ENCODE results near the gene MIDN. TPM values are rescaled to one million over a fixed set of nuclear protein-coding genes. Genes with fewer than 3 reads are reported as not detected.
A peak's percentile ranks its signal among the peaks of the same experiment; 100 is the strongest.

Gene MIDN
- total and polyA plus RNA-seq, 7 experiments from 2014 or later, result 1.4 to 310 (median 26.6) TPM

- H3K27ac ChIP-seq (ENCODE audit: low read depth, low read length), result peak overlapping the region; percentile 99
- ATAC-seq (no peak), DNase-seq (no peak)
- Mint-ChIP-seq H3K4me1 (peaks cover 26 to 60% (median 52%) of the 10 kb centered on the region in 7 donors), H3K4me3 (peak overlapping the region; percentile 21 to 90 (median 52)), H3K27ac (peak overlapping the region; percentile 57 to 98 (median 93)), H3K9me3 (no peaks in the 10 kb centered on the region), H3K27me3 (no peaks in the 10 kb centered on the region), H3K36me3 (peaks cover 0 to 17% (median 4%) of the 10 kb centered on the region in 5 donors)
- peaks cover 19 to 46% (median 29%) of the 10 kb centered on the region in 3 experiments for H3K36me3 ChIP-seq (ENCODE audit: control insufficient read depth in 2 of 3, insufficient read depth in 3 of 3, low read length in 3 of 3)
- intact Hi-C loops (cut with micrococcal nuclease), result no loop called here
- H3K4me3 ChIP-seq (ENCODE audit: low read length), result no peak overlapping the region
- POLR2A ChIA-PET, result interaction anchor here (3.4 to 14.9 kb wide), 3 partner anchors 9 to 18 kb away, joined by 11 to 366 read pairs (median 229); partner anchors contain the start of genes ATP5F1D, CIRBP and FAM174C
- CTCF ChIA-PET, result interaction anchor here (1.7 to 3.5 kb wide), 2 partner anchors 9 to 14 kb away, joined by 5 to 16 read pairs; no protein-coding TSS in a partner anchor
- H3K9me3 ChIP-seq (ENCODE audit: control insufficient read depth in 2 of 3, low read length in 3 of 3), result no peaks in the 10 kb centered on the region
- peaks cover 61 to 71% of the 10 kb centered on the region in 2 donors for H3K4me1 ChIP-seq (ENCODE audit: control insufficient read depth in 2 of 2, insufficient read depth in 2 of 2, low read length in 2 of 2)
- H3K27me3 ChIP-seq (ENCODE audit: control insufficient read depth in 2 of 2, insufficient read depth in 2 of 2, low read length in 2 of 2), result no peaks in the 10 kb centered on the region
These were observed 9.2 kb downstream of the MIDN start for GRCh38 chr19:1257475-1258162.

DNA sequence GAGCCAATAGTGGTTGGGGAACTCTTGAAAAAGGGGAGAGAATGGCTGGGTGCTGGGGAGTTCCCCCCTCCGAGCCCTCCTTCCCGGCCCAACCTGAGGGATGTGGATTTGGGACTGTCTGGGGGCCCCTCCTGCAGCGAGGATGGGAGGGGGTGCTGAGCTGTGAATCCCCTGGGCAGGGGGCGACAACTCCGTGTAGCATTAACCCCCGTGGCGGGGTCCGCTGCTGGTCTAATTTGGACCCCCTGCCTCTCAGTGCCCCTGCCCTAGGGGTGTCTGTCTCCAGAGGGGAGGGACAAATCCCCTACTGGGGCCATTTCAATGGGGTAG is 9.7 kb downstream of the MIDN start:
- Mint-ChIP-seq H3K9me3 (no peaks in the 10 kb centered on the region), H3K4me1 (peaks cover 26 to 63% (median 56%) of the 10 kb centered on the region in 7 donors), H3K27ac (peak overlapping the region; percentile 62 to 98 (median 96)), H3K27me3 (no peaks in the 10 kb centered on the region), H3K4me3 (peak overlapping the region in 9 of 10 donors; percentile 44 to 90 (median 88)), H3K36me3 (peaks cover 0 to 17% (median 4%) of the 10 kb centered on the region in 5 donors)
- Histone ChIP-seq H3K9me3 (ENCODE audit: control insufficient read depth in 2 of 3, low read length in 3 of 3) (no peaks in the 10 kb centered on the region), H3K27me3 (ENCODE audit: control insufficient read depth in 2 of 2, insufficient read depth in 2 of 2, low read length in 2 of 2) (no peaks in the 10 kb centered on the region), H3K36me3 (ENCODE audit: control insufficient read depth in 2 of 3, insufficient read depth in 3 of 3, low read length in 3 of 3) (peaks cover 19 to 46% (median 29%) of the 10 kb centered on the region in 3 experiments), H3K4me3 (ENCODE audit: low read length) (no peak overlapping the region), H3K4me1 (ENCODE audit: control insufficient read depth in 2 of 2, insufficient read depth in 2 of 2, low read length in 2 of 2) (peaks cover 64 to 71% of the 10 kb centered on the region in 2 donors), H3K27ac (ENCODE audit: low read depth, low read length) (peak overlapping the region; percentile 99)
- no peak for DNase-seq
- no peak for ATAC-seq
- ChIA-PET POLR2A (interaction anchor here (2.4 to 14.9 kb wide), 3 partner anchors 9 to 17 kb away, joined by 13 to 366 read pairs (median 229); partner anchors contain the start of genes ATP5F1D, CIRBP and FAM174C), CTCF (interaction anchor here (1.7 to 3.5 kb wide), 3 partner anchors 9 to 14 kb away, joined by 5 to 16 read pairs (median 8); partner anchors contain the start of gene CIRBP)
- intact Hi-C loops (cut with micrococcal nuclease), result no loop called here

- peaks cover 0 to 14% (median 4%) of the 10 kb centered on the region in 5 donors for H3K36me3 Mint-ChIP-seq
- Histone ChIP-seq H3K9me3 (ENCODE audit: control insufficient read depth in 2 of 3, low read length in 3 of 3) (no peaks in the 10 kb centered on the region), H3K27me3 (ENCODE audit: control insufficient read depth in 2 of 2, insufficient read depth in 2 of 2, low read length in 2 of 2) (no peaks in the 10 kb centered on the region), H3K27ac (ENCODE audit: low read depth, low read length) (peak overlapping the region; percentile 99), H3K36me3 (ENCODE audit: control insufficient read depth in 2 of 3, insufficient read depth in 3 of 3, low read length in 3 of 3) (peaks cover 19 to 43% (median 28%) of the 10 kb centered on the region in 3 experiments), H3K4me1 (ENCODE audit: control insufficient read depth in 2 of 2, insufficient read depth in 2 of 2, low read length in 2 of 2) (peaks cover 59 to 66% of the 10 kb centered on the region in 2 donors), H3K4me3 (ENCODE audit: low read length) (peak overlapping the region; percentile 73)
- ATAC-seq (no peak), DNase-seq (no peak)
- CTCF ChIA-PET, result interaction anchor here (0.6 to 3.5 kb wide), 4 partner anchors 8 to 81 kb away, joined by 3 to 16 read pairs (median 6); partner anchors contain the start of gene CIRBP
- no peaks in the 10 kb centered on the region for H3K27me3 Mint-ChIP-seq
- POLR2A ChIA-PET, result interaction anchor here (2.4 to 14.9 kb wide), 3 partner anchors 8 to 16 kb away, joined by 13 to 366 read pairs (median 229); partner anchors contain the start of genes ATP5F1D, CIRBP and FAM174C
- peak overlapping the region; percentile 82 to 90 (median 88) for H3K4me3 Mint-ChIP-seq
- H3K4me1 Mint-ChIP-seq, result peaks cover 26 to 62% (median 55%) of the 10 kb centered on the region in 7 donors
- peak overlapping the region; percentile 92 to 98 (median 97) for H3K27ac Mint-ChIP-seq
- intact Hi-C loops (cut with micrococcal nuclease), result loop anchor here in 1 of 2 donors (1.0 kb wide), 1 partner anchor 9 kb away; no protein-coding TSS in a partner anchor
- H3K9me3 Mint-ChIP-seq, result no peaks in the 10 kb centered on the region
These were observed 10.4 kb downstream of the MIDN start for GRCh38 chr19:1258707-1259205.

- Histone ChIP-seq H3K36me3 (ENCODE audit: control insufficient read depth in 2 of 3, insufficient read depth in 3 of 3, low read length in 3 of 3) (peaks cover 18 to 37% (median 23%) of the 10 kb centered on the region in 3 experiments), H3K4me3 (ENCODE audit: low read length) (peak overlapping the region; percentile 73), H3K4me1 (ENCODE audit: control insufficient read depth in 2 of 2, insufficient read depth in 2 of 2, low read length in 2 of 2) (peaks cover 55 to 60% of the 10 kb centered on the region in 2 donors), H3K9me3 (ENCODE audit: control insufficient read depth in 2 of 3, low read length in 3 of 3) (no peaks in the 10 kb centered on the region), H3K27me3 (ENCODE audit: control insufficient read depth in 2 of 2, insufficient read depth in 2 of 2, low read length in 2 of 2) (no peaks in the 10 kb centered on the region), H3K27ac (ENCODE audit: low read depth, low read length) (peak overlapping the region; percentile 99)
- H3K27me3 Mint-ChIP-seq, result no peaks in the 10 kb centered on the region
- H3K4me3 Mint-ChIP-seq, result peak overlapping the region; percentile 82 to 90 (median 88)
- CTCF ChIA-PET, result interaction anchor here (0.6 to 3.5 kb wide), 3 partner anchors 9 to 82 kb away, joined by 3 to 16 read pairs (median 8); partner anchors contain the start of gene CIRBP
- intact Hi-C loops (cut with micrococcal nuclease), result loop anchor here in 1 of 2 donors (1.0 kb wide), 1 partner anchor 10 kb away; no protein-coding TSS in a partner anchor
- ATAC-seq (peak; percentile 43), DNase-seq (peak; percentile 64 to 80 (median 77))
- POLR2A ChIA-PET, result interaction anchor here (0.6 to 14.9 kb wide), 8 partner anchors 7 to 595 kb away, joined by 3 to 366 read pairs (median 9); partner anchors contain the start of genes ATP5F1D, CIRBP and FAM174C
- H3K4me1 Mint-ChIP-seq, result peaks cover 26 to 64% (median 55%) of the 10 kb centered on the region in 7 donors
- peak overlapping the region; percentile 92 to 98 (median 97) for H3K27ac Mint-ChIP-seq
- H3K9me3 Mint-ChIP-seq, result no peaks in the 10 kb centered on the region
- peaks cover 0 to 14% (median 4%) of the 10 kb centered on the region in 5 donors for H3K36me3 Mint-ChIP-seq
These were observed 11.0 kb downstream of the MIDN start for GRCh38 chr19:1259206-1259875.

DNA sequence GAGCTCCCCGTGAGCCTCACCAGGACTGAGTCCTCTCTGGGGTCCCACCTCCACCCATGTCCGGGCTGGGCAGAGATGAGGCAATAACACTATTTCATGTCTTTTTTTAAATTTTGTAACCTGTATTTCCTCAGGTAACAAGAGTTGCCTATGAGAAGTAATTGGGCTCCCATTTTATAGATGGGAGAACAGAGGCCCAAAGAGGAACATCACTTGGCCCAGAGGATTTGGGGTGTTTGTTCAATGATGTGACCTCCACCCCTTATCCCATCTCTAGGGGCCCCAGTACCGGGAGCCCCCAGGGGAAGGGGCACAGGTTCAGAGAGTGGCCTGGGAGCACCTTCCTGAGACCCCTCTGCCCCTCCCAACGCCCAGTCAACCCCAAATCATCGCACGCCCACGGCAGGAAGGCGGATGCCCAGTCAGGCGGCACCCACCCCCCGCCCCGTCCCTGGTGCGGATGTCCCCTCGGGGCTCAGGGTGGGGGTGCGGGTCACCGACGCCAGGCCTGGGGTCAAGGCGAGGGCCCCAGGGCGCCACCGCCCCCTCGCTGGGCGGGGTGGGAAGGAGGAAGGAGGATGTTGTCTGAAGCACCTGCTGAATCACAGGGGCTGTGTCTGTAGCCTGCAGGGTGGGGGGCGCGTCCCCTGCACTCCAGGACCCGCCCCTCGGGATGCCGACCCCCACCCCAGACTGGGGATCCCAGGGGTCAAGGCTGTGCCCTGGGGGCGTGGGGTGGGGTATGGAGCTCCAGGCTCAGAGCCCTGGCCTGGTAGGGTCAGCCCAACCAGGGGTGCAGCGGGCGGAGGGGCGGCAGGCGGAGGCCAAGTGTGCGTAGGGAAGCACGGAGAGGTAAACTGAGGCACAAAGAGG is 11.7 kb downstream of the MIDN start:
- DNase-seq (peak in 4 of 9 donors; percentile 34 to 72 (median 58)), ATAC-seq (peak; percentile 28)
- Histone ChIP-seq H3K27ac (ENCODE audit: low read depth, low read length) (peak overlapping the region; percentile 99), H3K36me3 (ENCODE audit: control insufficient read depth in 2 of 3, insufficient read depth in 3 of 3, low read length in 3 of 3) (peaks cover 10 to 29% (median 15%) of the 10 kb centered on the region in 3 experiments), H3K27me3 (ENCODE audit: control insufficient read depth in 2 of 2, insufficient read depth in 2 of 2, low read length in 2 of 2) (no peaks in the 10 kb centered on the region), H3K4me3 (ENCODE audit: low read length) (peak overlapping the region; percentile 73), H3K9me3 (ENCODE audit: control insufficient read depth in 2 of 3, low read length in 3 of 3) (no peaks in the 10 kb centered on the region), H3K4me1 (ENCODE audit: control insufficient read depth in 2 of 2, insufficient read depth in 2 of 2, low read length in 2 of 2) (peaks cover 49 to 53% of the 10 kb centered on the region in 2 donors)
- ChIA-PET CTCF (interaction anchor here (2.9 to 3.5 kb wide), 2 partner anchors 8 to 16 kb away, joined by 8 to 16 read pairs; partner anchors contain the start of gene CIRBP), POLR2A (interaction anchor here (0.6 to 14.9 kb wide), 10 partner anchors 7 to 594 kb away, joined by 3 to 366 read pairs (median 6); partner anchors contain the start of genes ATP5F1D, CIRBP and FAM174C)
- intact Hi-C loops (cut with micrococcal nuclease), result loop anchor here (1.0 to 10.0 kb wide), 3 partner anchors 11 to 595 kb away; partner anchors contain the start of gene FAM174C (in 1 of the 2)
- Mint-ChIP-seq H3K27ac (peak overlapping the region; percentile 92 to 98 (median 97)), H3K27me3 (no peaks in the 10 kb centered on the region), H3K36me3 (peaks cover 0 to 8% (median 4%) of the 10 kb centered on the region in 5 donors), H3K9me3 (no peaks in the 10 kb centered on the region), H3K4me1 (peaks cover 32 to 62% (median 51%) of the 10 kb centered on the region in 7 donors), H3K4me3 (peak overlapping the region; percentile 83 to 91 (median 88))
